Lung microvascular endothelial cell (primary cell): Measurements from ENCODE around the gene OPN1MW3. TPM values are rescaled to one million over a fixed set of nuclear protein-coding genes. Genes with fewer than 3 reads are reported as not detected.
"Not testable (repeated sequence)": the region's sequence is repeated elsewhere in the genome, so short reads cannot be mapped to it uniquely, and the experiment has no call there.

Source experiments
- DNase-seq, 2 donors: peaks; one replicate each; pipeline versions ENCODE4 v3.0.0 to v3.0.0-alpha.2; 2010; ENCODE audit warnings: low read depth in 2 of 2
- total RNA-seq: library from RNA; depleted of rRNA; stranded (reverse); fragments of >200 nt; gene quantifications from 2 replicates; pipeline ENCODE4 v1.2.1, GENCODE V29; 2014

Gene OPN1MW3
- 0.20 TPM in 1 of 2 replicates, not detected in the other for total RNA-seq

GRCh38 chrX:154257282-154257681, at the start of gene OPN1MW3:
Gene OPN1MW3 (plus strand): TSS chrX:154257582. CDS start chrX:154257620, 38 bp downstream.
- DNase-seq: not testable (repeated sequence)

GRCh38 chrX:154209670-154210418, 47.5 kb upstream of the OPN1MW3 start:
- not testable (repeated sequence) for DNase-seq

- DNase-seq: not testable (repeated sequence)
Observed at GRCh38 chrX:154211057-154211456, 46.3 kb upstream of the OPN1MW3 start.

GRCh38 chrX:154211499-154211898, 45.9 kb upstream of the OPN1MW3 start:
- not testable (repeated sequence) for DNase-seq

- not testable (repeated sequence) for DNase-seq
Observed at GRCh38 chrX:154219456-154219855, 37.9 kb upstream of the OPN1MW3 start, which contains the start of gene OPN1MW2. Gene OPN1MW2 (plus strand): TSS chrX:154219756. CDS start chrX:154219816, 60 bp downstream.

- not testable (repeated sequence) for DNase-seq
Observed at GRCh38 chrX:154225292-154225691, 32.1 kb upstream of the OPN1MW3 start.

- not testable (repeated sequence) for DNase-seq
Observed at GRCh38 chrX:154226706-154227105, 30.7 kb upstream of the OPN1MW3 start.

GRCh38 chrX:154231443-154231842, 25.9 kb upstream of the OPN1MW3 start:
- DNase-seq: not testable (repeated sequence)

- DNase-seq: not testable (repeated sequence)
Observed at GRCh38 chrX:154233620-154234019, 23.8 kb upstream of the OPN1MW3 start.

GRCh38 chrX:154238939-154239559, 18.3 kb upstream of the OPN1MW3 start:
- not testable (repeated sequence) for DNase-seq

- DNase-seq: not testable (repeated sequence)
Observed at GRCh38 chrX:154239982-154240503, 17.3 kb upstream of the OPN1MW3 start.

GRCh38 chrX:154247377-154248045, 9.9 kb upstream of the OPN1MW3 start:
- not testable (repeated sequence) for DNase-seq

GRCh38 chrX:154248076-154248475, 9.3 kb upstream of the OPN1MW3 start:
- not testable (repeated sequence) for DNase-seq

GRCh38 chrX:154258711-154259110, 1.3 kb downstream of the OPN1MW3 start:
- DNase-seq: not testable (repeated sequence)

GRCh38 chrX:154263072-154263471, 5.7 kb downstream of the OPN1MW3 start:
- DNase-seq: not testable (repeated sequence)

- not testable (repeated sequence) for DNase-seq
Observed at GRCh38 chrX:154269245-154269644, 11.9 kb downstream of the OPN1MW3 start.

GRCh38 chrX:154284489-154285338, 27.3 kb downstream of the OPN1MW3 start:
- DNase-seq: not testable (repeated sequence)

- not testable (repeated sequence) for DNase-seq
Observed at GRCh38 chrX:154286406-154286805, 29.0 kb downstream of the OPN1MW3 start.

- DNase-seq: no peak
Observed at GRCh38 chrX:154294791-154295574, 37.6 kb downstream of the OPN1MW3 start, which contains the start of gene TEX28. Gene TEX28 (minus strand): TSS chrX:154295124. CDS start chrX:154292117, 3,007 bp downstream.
